Nephron progenitor cell (in vitro differentiated cells): Measurements from ENCODE around the gene ZNF775.

Experiments
- DNase-seq: peaks from one replicate; pipeline ENCODE4 v3.0.0; 2021
- H3K27ac Mint-ChIP-seq: 2 replicates; pipeline ENCODE4 v1.8.0; 2021; ENCODE audit warnings: mild to moderate bottlenecking, moderate library complexity, mixed read lengths
- H3K27me3 Mint-ChIP-seq: 2 replicates; pipeline ENCODE4 v1.8.0; 2021; ENCODE audit warnings: mild to moderate bottlenecking, low read depth, mixed read lengths; ENCODE audit not compliant: poor library complexity
- H3K36me3 Mint-ChIP-seq: 2 replicates; pipeline ENCODE4 v1.8.0; 2021; ENCODE audit warnings: low read depth, mixed read lengths
- H3K4me1 Mint-ChIP-seq: 2 replicates; pipeline ENCODE4 v1.8.0; 2021; ENCODE audit warnings: mixed read lengths
- H3K4me3 Mint-ChIP-seq: 2 replicates; pipeline ENCODE4 v1.8.0; 2021; ENCODE audit warnings: mild to moderate bottlenecking, moderate library complexity, mixed read lengths
- H3K9me3 Mint-ChIP-seq: 2 replicates; pipeline ENCODE4 v1.8.0; 2021; ENCODE audit warnings: mild to moderate bottlenecking, moderate library complexity, mixed read lengths
- TF ChIP-seq, protein P1 (sequence below): fragments of 200-600 bp; sonication (generic); IDR thresholded peaks from 2 replicates; pipeline ENCODE4 v1.5.0; 2021; ENCODE audit warnings: antibody characterized with exemption

Gene ZNF775

DNA sequence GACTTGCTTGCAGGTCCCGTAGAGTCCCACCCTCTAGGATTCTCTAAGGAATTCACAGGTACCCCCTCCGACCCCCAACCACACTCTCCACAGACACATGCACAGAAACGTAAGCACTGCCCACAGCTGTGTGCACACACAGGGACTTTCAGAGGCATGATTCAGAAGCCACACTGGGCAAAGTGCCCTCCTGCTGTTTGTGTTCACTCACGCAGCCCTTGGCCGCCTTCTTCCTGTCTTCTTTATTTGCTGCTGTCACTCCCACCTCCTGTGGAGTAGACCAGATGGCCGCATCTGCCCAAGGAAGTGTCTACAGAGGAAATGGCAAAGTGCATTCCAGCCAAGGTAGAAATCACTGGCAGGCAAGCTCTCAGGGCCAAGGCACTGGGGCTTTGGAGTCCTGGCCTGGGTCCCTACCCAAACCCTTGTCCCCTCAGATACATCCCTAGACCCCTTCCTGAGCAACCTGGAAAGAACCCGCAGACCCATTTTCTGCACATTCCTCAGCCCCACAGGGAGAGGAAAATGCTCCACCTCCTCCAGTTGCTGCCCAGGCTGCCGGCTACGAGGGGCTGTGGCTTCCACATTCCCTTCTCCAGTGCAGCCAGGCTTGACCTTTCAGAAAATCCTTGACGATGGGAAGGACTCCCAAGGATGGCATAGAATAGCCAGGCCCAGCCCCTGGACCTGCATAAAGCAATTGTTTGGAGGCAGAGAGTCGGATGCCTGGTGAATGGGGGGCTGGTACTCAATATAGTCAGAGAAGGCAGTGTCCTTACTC, 49.7 kb downstream of the ZNF775 start:
- no peaks in the 10 kb centered on the region for H3K36me3 Mint-ChIP-seq
- no peak for DNase-seq
- peaks cover 17% of the 10 kb centered on the region for H3K27me3 Mint-ChIP-seq
- H3K4me1 Mint-ChIP-seq, result peaks cover 34% of the 10 kb centered on the region
- peak overlapping the region; percentile 18 for H3K4me3 Mint-ChIP-seq
- H3K27ac Mint-ChIP-seq, result peak overlapping the region; percentile 21
- no peaks in the 10 kb centered on the region for H3K9me3 Mint-ChIP-seq
- TF ChIP-seq, protein P1, sequence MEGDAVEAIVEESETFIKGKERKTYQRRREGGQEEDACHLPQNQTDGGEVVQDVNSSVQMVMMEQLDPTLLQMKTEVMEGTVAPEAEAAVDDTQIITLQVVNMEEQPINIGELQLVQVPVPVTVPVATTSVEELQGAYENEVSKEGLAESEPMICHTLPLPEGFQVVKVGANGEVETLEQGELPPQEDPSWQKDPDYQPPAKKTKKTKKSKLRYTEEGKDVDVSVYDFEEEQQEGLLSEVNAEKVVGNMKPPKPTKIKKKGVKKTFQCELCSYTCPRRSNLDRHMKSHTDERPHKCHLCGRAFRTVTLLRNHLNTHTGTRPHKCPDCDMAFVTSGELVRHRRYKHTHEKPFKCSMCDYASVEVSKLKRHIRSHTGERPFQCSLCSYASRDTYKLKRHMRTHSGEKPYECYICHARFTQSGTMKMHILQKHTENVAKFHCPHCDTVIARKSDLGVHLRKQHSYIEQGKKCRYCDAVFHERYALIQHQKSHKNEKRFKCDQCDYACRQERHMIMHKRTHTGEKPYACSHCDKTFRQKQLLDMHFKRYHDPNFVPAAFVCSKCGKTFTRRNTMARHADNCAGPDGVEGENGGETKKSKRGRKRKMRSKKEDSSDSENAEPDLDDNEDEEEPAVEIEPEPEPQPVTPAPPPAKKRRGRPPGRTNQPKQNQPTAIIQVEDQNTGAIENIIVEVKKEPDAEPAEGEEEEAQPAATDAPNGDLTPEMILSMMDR, result no peak

- Mint-ChIP-seq H3K4me1 (peaks cover 34% of the 10 kb centered on the region), H3K36me3 (no peaks in the 10 kb centered on the region), H3K4me3 (no peak overlapping the region), H3K27ac (peak overlapping the region; percentile 54), H3K27me3 (peaks cover 18% of the 10 kb centered on the region), H3K9me3 (no peaks in the 10 kb centered on the region)
- no peak for DNase-seq
- TF ChIP-seq, protein P1, result no peak
Measured at GRCh38 chr7:150429699-150430098, 50.6 kb downstream of the ZNF775 start.

DNA sequence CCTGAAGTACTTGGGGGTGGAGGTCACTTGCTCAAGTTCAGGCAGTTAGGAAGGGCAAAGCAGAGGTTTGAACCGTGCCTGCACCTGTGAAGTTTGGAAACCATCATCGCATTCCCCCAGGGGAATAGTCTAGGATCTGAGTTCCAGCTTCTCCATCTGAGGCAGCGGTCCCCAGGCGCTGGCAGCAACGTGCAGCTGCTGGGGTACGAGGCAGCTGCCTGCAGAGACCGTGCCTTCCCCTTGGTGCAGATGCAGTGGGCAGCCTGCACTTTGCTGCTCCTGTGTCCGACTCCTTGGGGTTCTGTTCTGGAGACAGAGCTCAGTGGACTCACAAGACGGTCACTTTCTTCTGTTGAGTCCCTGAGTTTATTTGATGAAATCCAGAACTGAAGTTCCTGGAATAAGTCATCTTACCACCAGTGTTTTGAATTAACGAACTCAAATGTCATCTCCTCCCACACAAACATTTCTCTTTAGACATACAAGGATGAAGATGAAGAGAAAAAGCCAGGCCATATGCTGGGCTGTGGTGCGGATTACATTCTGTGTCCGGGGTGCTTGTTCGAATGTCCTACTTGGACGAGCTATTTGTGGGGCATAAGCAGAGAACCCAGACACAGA, 51.4 kb downstream of the ZNF775 start:
- TF ChIP-seq, protein P1, result no peak
- H3K4me1 Mint-ChIP-seq, result peaks cover 34% of the 10 kb centered on the region

GRCh38 chr7:150431839-150432658, 52.9 kb downstream of the ZNF775 start:
- H3K9me3 Mint-ChIP-seq, result no peaks in the 10 kb centered on the region
- H3K27ac Mint-ChIP-seq, result no peak overlapping the region
- H3K36me3 Mint-ChIP-seq, result no peaks in the 10 kb centered on the region
- peaks cover 28% of the 10 kb centered on the region for H3K4me1 Mint-ChIP-seq
- H3K4me3 Mint-ChIP-seq, result no peak overlapping the region
- peaks cover 23% of the 10 kb centered on the region for H3K27me3 Mint-ChIP-seq
- no peak for DNase-seq
- TF ChIP-seq, protein P1, result no peak

More for the DNA sequence above, 51.4 kb downstream of the ZNF775 start:
- Mint-ChIP-seq H3K27me3 (peaks cover 23% of the 10 kb centered on the region), H3K27ac (no peak overlapping the region), H3K4me3 (no peak overlapping the region), H3K36me3 (no peaks in the 10 kb centered on the region), H3K9me3 (no peaks in the 10 kb centered on the region)
- DNase-seq, result no peak

GRCh38 chr7:150432915-150433892, 54.1 kb downstream of the ZNF775 start:
- no peak overlapping the region for H3K4me3 Mint-ChIP-seq
- H3K9me3 Mint-ChIP-seq, result no peaks in the 10 kb centered on the region
- no peak for DNase-seq
- H3K27me3 Mint-ChIP-seq, result peaks cover 23% of the 10 kb centered on the region
- TF ChIP-seq, protein P1, result no peak
- no peak overlapping the region for H3K27ac Mint-ChIP-seq
- no peaks in the 10 kb centered on the region for H3K36me3 Mint-ChIP-seq
- peaks cover 17% of the 10 kb centered on the region for H3K4me1 Mint-ChIP-seq
